HG03469 (cell line): Measurements from ENCODE around the gene SLC22A2.
"Not testable (repeated sequence)": the region's sequence is repeated elsewhere in the genome, so short reads cannot be mapped to it uniquely, and the experiment has no call there.

ENCODE experiments used
- ATAC-seq: cut with Tn5 transposase; IDR thresholded peaks from one replicate; pipeline ENCODE4 v1.9.1; 2021; ENCODE audit warnings: mild to moderate bottlenecking, moderate library complexity, moderate number of reproducible peaks; ENCODE audit not compliant: unreplicated experiment

The SLC22A2 gene

GRCh38 chr6:160252073-160252813 is 6.4 kb downstream of the SLC22A2 start:
- no peak for ATAC-seq

- ATAC-seq, result no peak
Observed at GRCh38 chr6:160249671-160250070, 8.9 kb downstream of the SLC22A2 start.

GRCh38 chr6:160248538-160248937 is 10.1 kb downstream of the SLC22A2 start:
- no peak for ATAC-seq

- ATAC-seq, result no peak
Observed at GRCh38 chr6:160247457-160247883, 11.2 kb downstream of the SLC22A2 start.

GRCh38 chr6:160240691-160241084 is 17.9 kb downstream of the SLC22A2 start:
- ATAC-seq, result no peak

GRCh38 chr6:160239929-160240690 is 18.5 kb downstream of the SLC22A2 start:
- ATAC-seq, result no peak

GRCh38 chr6:160238761-160239751 is 19.6 kb downstream of the SLC22A2 start:
- no peak for ATAC-seq

- ATAC-seq, result no peak
Observed at GRCh38 chr6:160238278-160238711, 20.3 kb downstream of the SLC22A2 start.

GRCh38 chr6:160237597-160238275 is 20.9 kb downstream of the SLC22A2 start:
- not testable (repeated sequence) for ATAC-seq

GRCh38 chr6:160236235-160236872 is 22.3 kb downstream of the SLC22A2 start:
- ATAC-seq, result not testable (repeated sequence)

- not testable (repeated sequence) for ATAC-seq
Observed at GRCh38 chr6:160233950-160234640, 24.5 kb downstream of the SLC22A2 start.

GRCh38 chr6:160227769-160228161 is 30.9 kb downstream of the SLC22A2 start:
- ATAC-seq, result no peak

- ATAC-seq, result no peak
Observed at GRCh38 chr6:160227038-160227768, 31.4 kb downstream of the SLC22A2 start.

- ATAC-seq, result no peak
Observed at GRCh38 chr6:160226118-160226591, 32.5 kb downstream of the SLC22A2 start.

- no peak for ATAC-seq
Observed at GRCh38 chr6:160224639-160225237, 33.9 kb downstream of the SLC22A2 start.

- ATAC-seq, result no peak
Observed at GRCh38 chr6:160222491-160222890, 36.1 kb downstream of the SLC22A2 start.

- no peak for ATAC-seq
Observed at GRCh38 chr6:160221918-160222317, 36.7 kb downstream of the SLC22A2 start.

GRCh38 chr6:160221423-160221822 is 37.2 kb downstream of the SLC22A2 start:
- ATAC-seq, result peak; percentile 81
